OCI-LY7 (cell line): Measurements from ENCODE around the gene SLX4IP.

Source experiments
- EZH2phosphoT487 ChIP-seq: fragments of 200-600 bp; sonication (generic); IDR thresholded peaks from 2 replicates; pipeline ENCODE4 v1.6.1; 2018; ENCODE audit warnings: low read depth, borderline replicate concordance, mild to moderate bottlenecking, mixed run types, antibody characterized with exemption, low read length, moderate library complexity, mixed read lengths
- TF ChIP-seq, protein P1 (sequence below): fragments of 200-600 bp; sonication (generic); conservative IDR thresholded peaks from 2 replicates; pipeline ENCODE4 v1.5.1; 2014; ENCODE audit warnings: mild to moderate bottlenecking, antibody characterized with exemption, low read length, moderate library complexity, mixed read lengths

DNA sequence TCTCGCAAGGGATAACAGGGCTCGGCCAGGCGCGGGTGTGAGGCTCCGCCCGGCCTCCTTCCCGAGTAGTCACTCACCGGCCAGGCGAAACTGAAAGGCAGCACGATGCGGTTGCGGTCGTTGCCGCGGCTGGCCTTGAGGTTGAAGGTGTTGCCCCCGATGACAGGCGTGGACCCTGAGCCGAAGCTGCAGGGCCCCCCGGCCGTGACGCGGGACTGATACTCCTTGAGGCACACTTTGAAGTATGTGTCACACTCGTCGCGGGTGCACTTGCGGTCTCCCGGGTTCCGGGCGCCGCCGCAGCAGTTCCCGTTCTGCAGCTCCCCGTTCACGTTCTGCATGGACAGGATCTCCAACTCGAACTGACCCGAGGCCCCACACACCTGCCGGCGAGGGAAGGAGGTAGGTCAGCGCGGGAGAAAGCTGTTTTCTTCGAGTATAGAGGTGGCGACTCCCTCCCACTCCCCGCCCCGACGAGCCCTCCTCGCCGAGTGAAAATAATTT, 237.6 kb downstream of the SLX4IP start:
- TF ChIP-seq, protein P1, sequence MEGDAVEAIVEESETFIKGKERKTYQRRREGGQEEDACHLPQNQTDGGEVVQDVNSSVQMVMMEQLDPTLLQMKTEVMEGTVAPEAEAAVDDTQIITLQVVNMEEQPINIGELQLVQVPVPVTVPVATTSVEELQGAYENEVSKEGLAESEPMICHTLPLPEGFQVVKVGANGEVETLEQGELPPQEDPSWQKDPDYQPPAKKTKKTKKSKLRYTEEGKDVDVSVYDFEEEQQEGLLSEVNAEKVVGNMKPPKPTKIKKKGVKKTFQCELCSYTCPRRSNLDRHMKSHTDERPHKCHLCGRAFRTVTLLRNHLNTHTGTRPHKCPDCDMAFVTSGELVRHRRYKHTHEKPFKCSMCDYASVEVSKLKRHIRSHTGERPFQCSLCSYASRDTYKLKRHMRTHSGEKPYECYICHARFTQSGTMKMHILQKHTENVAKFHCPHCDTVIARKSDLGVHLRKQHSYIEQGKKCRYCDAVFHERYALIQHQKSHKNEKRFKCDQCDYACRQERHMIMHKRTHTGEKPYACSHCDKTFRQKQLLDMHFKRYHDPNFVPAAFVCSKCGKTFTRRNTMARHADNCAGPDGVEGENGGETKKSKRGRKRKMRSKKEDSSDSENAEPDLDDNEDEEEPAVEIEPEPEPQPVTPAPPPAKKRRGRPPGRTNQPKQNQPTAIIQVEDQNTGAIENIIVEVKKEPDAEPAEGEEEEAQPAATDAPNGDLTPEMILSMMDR = no peak
- TF ChIP-seq EZH2phosphoT487 = no peak
